MM.1S (cell line): ENCODE results near the gene ADCY9.
"Not testable (repeated sequence)": the region's sequence is repeated elsewhere in the genome, so short reads cannot be mapped to it uniquely, and the experiment has no call there.

Source experiments
- CTCF ChIP-seq: fragments of 300-600 bp; sonication (generic); IDR thresholded peaks from 2 replicates; pipeline ENCODE4 v1.5.1; 2016; ENCODE audit warnings: antibody characterized with exemption, low read length, mixed read lengths
- EZH2 ChIP-seq: fragments of 300-600 bp; sonication (generic); optimal IDR thresholded peaks from 2 replicates; pipeline ENCODE3; 2017; ENCODE audit warnings: low read depth, mild to moderate bottlenecking, antibody characterized with exemption, low read length, mixed read lengths
- EZH2phosphoT487 ChIP-seq: fragments of 300-600 bp; sonication (generic); IDR thresholded peaks from 2 replicates; pipeline ENCODE4 v1.6.1; 2018; ENCODE audit warnings: antibody characterized with exemption, low read length

GRCh38 chr16:4045561-4045960, 70.7 kb downstream of the ADCY9 start:
- not testable (repeated sequence) for TF ChIP-seq CTCF, EZH2, EZH2phosphoT487
